Measurements from ENCODE around the gene OGFR. TPM values are rescaled to one million over a fixed set of nuclear protein-coding genes. Genes with fewer than 3 reads are reported as not detected.

The OGFR gene
- total RNA-seq, 8 experiments from 2014 or later = 18.2 to 44.0 (median 27.2) TPM

DNA sequence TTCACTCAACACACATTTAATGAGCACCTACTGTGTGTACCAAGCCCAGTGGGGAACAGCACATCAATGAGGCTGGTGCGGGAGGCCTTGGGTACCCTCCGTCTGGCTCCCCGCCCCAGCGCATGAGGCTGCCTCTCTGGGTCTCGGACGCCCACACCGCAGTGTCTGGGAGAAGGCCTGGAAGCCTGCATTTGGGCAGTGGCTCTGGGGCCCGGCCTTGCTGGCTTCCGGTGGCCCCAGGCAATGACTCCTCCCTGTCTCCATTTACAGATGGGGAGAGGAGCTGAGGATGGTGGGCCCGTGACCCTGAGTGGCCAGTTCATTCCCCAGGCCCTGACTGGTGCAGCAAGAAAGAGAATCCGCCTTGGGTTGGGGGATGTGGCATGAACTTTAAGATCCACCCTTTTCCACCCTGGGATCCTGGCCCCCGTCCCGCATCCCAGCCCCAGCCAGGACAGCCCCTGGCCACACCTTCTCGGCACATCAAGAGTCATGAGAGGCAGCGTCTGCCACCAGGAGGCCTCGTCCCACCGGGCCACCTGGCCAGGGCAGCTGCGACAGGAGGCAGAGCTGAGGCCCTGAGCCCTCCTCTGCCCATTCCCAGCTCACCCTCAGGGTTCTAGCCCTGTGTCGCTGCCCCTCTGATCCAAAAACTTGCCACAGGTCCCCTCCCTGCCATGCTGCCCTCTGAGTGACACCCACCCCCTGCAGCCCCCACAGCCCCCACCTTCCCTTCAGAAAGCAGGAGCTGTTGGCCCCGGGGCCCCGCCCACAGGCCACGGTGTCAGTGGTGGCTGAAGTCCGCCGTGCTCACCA, 25.8 kb upstream of the OGFR start:
- ATAC-seq (replicated peaks in 6 of 8) = peak in 2 of 8 experiments; percentile 17 to 46
- 73 to 100% methylated on average over 1 to 5 of the region's 24 CpGs; no CpG with 5 or more reads in 8 of the 10 experiments for WGBS, 10 experiments

DNA sequence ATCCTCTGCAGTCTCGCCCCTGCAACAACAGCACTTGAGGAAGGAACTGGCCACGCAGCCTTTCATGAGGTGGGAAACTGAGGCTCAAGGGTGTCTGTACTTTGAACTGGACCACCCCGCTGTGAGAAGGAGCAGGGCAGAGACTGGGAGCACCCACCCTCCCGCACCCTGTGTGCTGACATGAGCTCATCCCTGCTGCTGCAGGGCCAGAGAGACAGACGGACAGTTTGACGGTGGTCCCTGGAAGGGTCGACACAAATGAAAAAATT, 25.3 kb upstream of the OGFR start:
- Histone ChIP-seq H3K27ac (no peak overlapping the region), H3K4me1 (replicated peaks in 1 of 2) (peaks cover 33 to 57% of the 10 kb centered on the region in 2 donors), H3K4me3 (no peak overlapping the region)
- WGBS, 10 experiments = 47 to 100% (median 86%) methylated on average over 1 to 4 of the region's 7 CpGs; no CpG with 5 or more reads in 3 of the 10 experiments
- no peak for ATAC-seq (replicated peaks in 6 of 8)
- in situ Hi-C loops (cut with MboI; ENCODE audit: low pct_unique_long_range_greater_than_20kb in 2 of 9, low sequenced_read_pairs in 9 of 9, unreplicated experiment in 9 of 9) = loop anchor here in 5 of 9 experiments (25.0 kb wide), 2 partner anchors 92 to 117 kb away; no protein-coding TSS in a partner anchor

More for the DNA sequence above, 25.8 kb upstream of the OGFR start:
- in situ Hi-C loops (cut with MboI; ENCODE audit: low pct_unique_long_range_greater_than_20kb in 2 of 9, low sequenced_read_pairs in 9 of 9, unreplicated experiment in 9 of 9) = loop anchor here in 5 of 9 experiments (25.0 kb wide), 2 partner anchors 92 to 117 kb away; no protein-coding TSS in a partner anchor
- H3K4me3 ChIP-seq = no peak overlapping the region
- H3K27ac ChIP-seq = no peak overlapping the region
- peaks cover 39 to 63% of the 10 kb centered on the region in 2 donors for H3K4me1 ChIP-seq (replicated peaks in 1 of 2)

DNA sequence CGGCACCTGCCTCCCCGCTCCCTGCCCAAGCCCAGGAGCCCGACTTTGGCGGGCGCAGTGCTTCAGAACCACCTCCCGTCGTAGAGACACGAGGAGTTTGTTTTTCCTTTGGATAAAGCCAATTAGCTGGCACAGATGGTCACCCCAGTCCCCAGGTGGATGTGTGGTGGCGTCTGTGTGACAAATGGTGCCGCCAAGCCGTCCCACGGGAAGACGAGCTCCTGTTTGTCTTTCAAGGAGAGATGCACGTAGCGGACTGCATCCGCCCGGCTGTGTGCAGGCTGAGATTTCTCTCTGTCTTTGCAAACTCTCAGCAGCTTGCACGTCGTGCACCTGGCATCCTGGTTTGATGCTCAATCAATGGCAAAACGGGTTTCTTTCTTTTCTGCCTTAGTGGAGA, 24.4 kb upstream of the OGFR start:
- in situ Hi-C loops (cut with MboI; ENCODE audit: low pct_unique_long_range_greater_than_20kb in 2 of 9, low sequenced_read_pairs in 9 of 9, unreplicated experiment in 9 of 9) = loop anchor here in 6 of 9 experiments (10.0 to 25.0 kb wide), 3 partner anchors 93 to 118 kb away; no protein-coding TSS in a partner anchor
- Histone ChIP-seq H3K27ac (peak overlapping the region in 1 of 2 donors; percentile 35), H3K4me3 (no peak overlapping the region), H3K4me1 (replicated peaks in 1 of 2) (peaks cover 25 to 49% of the 10 kb centered on the region in 2 donors)
- ATAC-seq (replicated peaks in 6 of 8) = peak in 5 of 8 experiments; percentile 37 to 55 (median 52)
- WGBS, 10 experiments = 8 to 100% (median 39%) methylated on average over 1 to 14 of the region's 20 CpGs; no CpG with 5 or more reads in 3 of the 10 experiments

DNA sequence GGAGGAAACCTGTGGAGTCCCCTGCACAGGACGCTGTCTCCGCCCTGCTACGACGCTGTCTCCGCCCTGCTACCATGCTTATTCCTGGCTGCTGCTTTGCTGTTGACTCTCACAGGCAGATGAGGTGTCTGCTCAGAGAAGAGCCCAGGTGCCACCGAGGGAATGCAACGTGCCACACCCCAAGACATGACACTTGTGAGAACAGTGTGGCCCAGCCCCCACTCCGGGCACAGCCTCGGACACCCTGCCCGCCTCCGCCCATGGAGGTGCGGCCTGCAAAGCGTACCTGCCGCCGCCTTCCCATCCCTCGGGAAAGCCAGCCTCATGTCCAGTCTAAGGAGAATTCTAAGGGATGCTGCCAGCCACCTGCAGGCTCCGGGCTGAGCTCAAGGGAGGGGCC, 23.9 kb upstream of the OGFR start:
- peak in 5 of 8 experiments; percentile 2 to 27 (median 15) for ATAC-seq (replicated peaks in 6 of 8)
- in situ Hi-C loops (cut with MboI; ENCODE audit: low pct_unique_long_range_greater_than_20kb in 2 of 9, low sequenced_read_pairs in 9 of 9, unreplicated experiment in 9 of 9) = loop anchor here in 6 of 9 experiments (10.0 to 25.0 kb wide), 3 partner anchors 93 to 118 kb away; no protein-coding TSS in a partner anchor
- peaks cover 26 to 48% of the 10 kb centered on the region in 2 donors for H3K4me1 ChIP-seq (replicated peaks in 1 of 2)
- H3K4me3 ChIP-seq = no peak overlapping the region
- 55 to 100% (median 93%) methylated on average over 2 to 8 of the region's 17 CpGs; no CpG with 5 or more reads in 6 of the 10 experiments for WGBS, 10 experiments
- H3K27ac ChIP-seq = peak overlapping the region in 1 of 2 donors; percentile 35

DNA sequence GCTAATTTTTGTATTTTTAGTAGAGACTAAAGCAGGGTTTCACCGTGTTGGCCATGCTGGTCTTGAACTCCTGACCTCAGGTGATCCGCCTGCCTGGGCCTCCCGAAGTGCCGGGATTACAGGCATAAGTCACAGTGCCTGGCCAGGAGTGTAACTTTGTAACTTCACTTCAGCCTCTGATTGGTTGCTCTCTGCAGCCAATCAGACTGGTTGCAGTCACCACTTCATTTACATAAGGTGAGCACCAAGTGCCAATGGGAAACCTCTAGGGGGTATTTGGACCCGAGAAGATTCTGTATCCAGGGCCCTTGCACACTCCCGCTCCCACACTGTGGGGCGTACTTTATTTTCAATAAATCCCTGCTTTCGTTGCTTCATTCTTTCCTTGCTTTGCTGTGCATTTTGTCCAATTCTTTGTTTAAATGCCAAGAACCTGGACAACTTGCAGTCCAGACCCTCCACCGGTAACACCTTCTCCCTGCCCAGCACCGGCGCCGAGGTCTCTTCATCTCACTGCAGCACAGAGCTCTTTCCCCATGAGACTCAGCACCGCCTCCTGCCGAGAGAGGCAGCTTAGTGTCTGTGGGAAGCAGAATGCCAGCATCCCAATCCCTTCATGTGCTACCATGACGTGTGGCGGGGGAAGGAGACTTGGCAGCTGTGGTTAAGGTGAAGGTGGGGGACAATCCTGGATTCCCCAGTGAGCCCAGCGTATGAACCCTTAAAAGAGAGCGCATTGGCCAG, 22.3 kb upstream of the OGFR start:
- ATAC-seq (replicated peaks in 6 of 8) = no peak
- Histone ChIP-seq H3K4me1 (replicated peaks in 1 of 2) (peaks cover 36 to 50% of the 10 kb centered on the region in 2 donors), H3K4me3 (no peak overlapping the region), H3K27ac (peak overlapping the region in 1 of 2 donors; percentile 56)
- WGBS, 10 experiments = 69 to 100% (median 85%) methylated on average over 1 to 11 of the region's 18 CpGs
- in situ Hi-C loops (cut with MboI; ENCODE audit: low pct_unique_long_range_greater_than_20kb in 2 of 9, low sequenced_read_pairs in 9 of 9, unreplicated experiment in 9 of 9) = loop anchor here in 6 of 9 experiments (10.0 to 25.0 kb wide), 3 partner anchors 95 to 120 kb away; no protein-coding TSS in a partner anchor

DNA sequence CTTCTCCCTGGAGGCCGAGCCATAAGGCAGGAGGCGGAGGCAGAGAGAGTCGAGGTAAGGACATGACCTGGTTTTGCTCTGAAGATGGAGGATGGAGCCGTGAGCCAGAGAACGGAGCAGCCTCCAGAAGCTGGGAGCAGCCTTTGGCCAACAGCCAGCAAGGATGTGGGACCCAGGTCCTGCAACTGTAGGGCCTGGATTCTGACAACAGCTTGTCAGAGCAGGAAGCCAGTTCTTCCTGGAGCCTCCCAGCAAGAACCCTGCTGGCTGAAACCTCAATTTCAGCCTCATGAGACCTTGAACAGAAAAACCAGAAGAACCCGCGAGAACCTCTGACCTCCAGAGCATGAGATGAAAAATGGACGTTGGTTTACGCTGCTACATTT, 21.7 kb upstream of the OGFR start:
- Histone ChIP-seq H3K4me1 (replicated peaks in 1 of 2) (peaks cover 36 to 50% of the 10 kb centered on the region in 2 donors), H3K27ac (peak overlapping the region in 1 of 2 donors; percentile 56), H3K4me3 (no peak overlapping the region)
- in situ Hi-C loops (cut with MboI; ENCODE audit: low pct_unique_long_range_greater_than_20kb in 2 of 9, low sequenced_read_pairs in 9 of 9, unreplicated experiment in 9 of 9) = loop anchor here in 6 of 9 experiments (10.0 to 25.0 kb wide), 3 partner anchors 96 to 121 kb away; no protein-coding TSS in a partner anchor
- WGBS, 10 experiments = 50 to 100% (median 84%) methylated on average over 1 to 6 of the region's 9 CpGs
- no peak for ATAC-seq (replicated peaks in 6 of 8)

DNA sequence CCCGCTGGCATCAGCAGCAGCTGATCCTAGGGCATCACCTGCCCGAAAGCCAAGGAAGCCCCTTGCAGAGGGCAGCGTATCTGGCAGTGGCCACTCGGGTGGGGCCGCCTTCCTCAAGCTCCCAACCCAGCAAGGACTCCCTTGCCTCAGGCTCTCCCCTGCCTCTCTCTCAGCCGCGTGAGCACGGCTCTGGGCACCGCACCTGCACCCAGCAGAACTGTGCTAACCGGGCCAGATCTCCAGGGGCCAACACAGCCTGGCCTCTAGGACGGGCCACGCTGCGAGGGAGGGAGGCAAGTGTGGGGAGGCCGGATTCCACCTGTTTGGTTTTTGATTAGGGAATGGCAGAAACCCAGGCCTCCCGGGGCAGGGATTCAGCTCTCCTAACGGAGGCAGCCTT, 20.1 kb upstream of the OGFR start:
- in situ Hi-C loops (cut with MboI; ENCODE audit: low pct_unique_long_range_greater_than_20kb in 2 of 9, low sequenced_read_pairs in 9 of 9, unreplicated experiment in 9 of 9) = loop anchor here in 6 of 9 experiments (10.0 to 25.0 kb wide), 3 partner anchors 97 to 122 kb away; no protein-coding TSS in a partner anchor
- peak in 2 of 8 experiments; percentile 26 to 27 for ATAC-seq (replicated peaks in 6 of 8)
- H3K4me1 ChIP-seq (replicated peaks in 1 of 2) = peaks cover 43 to 45% of the 10 kb centered on the region in 2 donors
- 72 to 100% (median 91%) methylated on average over 1 to 5 of the region's 16 CpGs; no CpG with 5 or more reads in 4 of the 10 experiments for WGBS, 10 experiments
- no peak overlapping the region for H3K4me3 ChIP-seq
- no peak overlapping the region for H3K27ac ChIP-seq

DNA sequence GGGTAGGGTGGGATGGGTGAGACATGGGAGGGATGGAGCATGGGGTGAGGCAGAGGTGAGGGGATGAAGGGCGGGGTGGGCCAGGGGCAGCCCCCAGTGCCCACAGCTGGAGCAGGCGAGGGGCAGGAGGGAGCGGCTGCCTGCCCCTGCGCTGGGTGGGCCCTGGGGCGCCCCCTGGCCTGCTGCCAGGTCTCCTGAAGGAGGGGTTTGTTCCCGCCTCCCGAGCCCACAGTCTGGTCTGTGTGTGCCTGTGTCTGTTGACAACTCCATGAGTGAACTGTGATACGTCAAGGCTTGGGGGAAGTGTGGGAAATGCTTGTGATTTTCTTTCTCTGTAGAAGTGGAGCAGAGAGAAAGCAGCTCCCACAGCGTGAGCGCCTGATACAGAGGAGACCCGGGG, 19.2 kb upstream of the OGFR start:
- Histone ChIP-seq H3K4me3 (no peak overlapping the region), H3K27ac (peak overlapping the region in 1 of 2 donors; percentile 68), H3K4me1 (replicated peaks in 1 of 2) (peaks cover 36 to 38% of the 10 kb centered on the region in 2 donors)
- in situ Hi-C loops (cut with MboI; ENCODE audit: low pct_unique_long_range_greater_than_20kb in 2 of 9, low sequenced_read_pairs in 9 of 9, unreplicated experiment in 9 of 9) = loop anchor here in 6 of 9 experiments (10.0 to 25.0 kb wide), 3 partner anchors 98 to 123 kb away; no protein-coding TSS in a partner anchor
- no CpG with 5 or more reads among the region's 11 CpGs for WGBS, 10 experiments
- peak in 5 of 8 experiments; percentile 13 to 55 (median 40) for ATAC-seq (replicated peaks in 6 of 8)

DNA sequence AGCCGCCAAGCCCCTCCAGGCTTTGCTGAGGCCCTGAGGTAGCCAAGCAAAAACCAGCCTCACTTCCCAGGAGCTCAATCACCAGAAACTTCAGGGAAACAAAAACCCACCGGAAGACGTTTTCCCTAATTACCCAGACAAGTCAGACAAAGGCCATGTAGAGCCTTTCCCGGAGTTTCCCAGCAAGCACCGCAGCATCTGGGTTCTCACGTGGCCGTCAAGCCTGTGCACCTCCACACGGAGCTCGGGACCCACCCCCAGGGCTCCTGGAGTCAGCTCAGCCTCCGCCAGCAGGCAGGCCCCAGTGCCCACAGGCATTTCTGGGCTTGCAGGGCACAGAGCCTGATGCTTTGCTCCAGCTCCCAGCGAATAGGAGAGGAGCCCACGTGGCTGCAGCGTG, 18.5 kb upstream of the OGFR start:
- WGBS, 10 experiments = 40 to 100% (median 45%) methylated on average over 1 to 9 of the region's 13 CpGs; no CpG with 5 or more reads in 5 of the 10 experiments
- in situ Hi-C loops (cut with MboI; ENCODE audit: low pct_unique_long_range_greater_than_20kb in 2 of 9, low sequenced_read_pairs in 9 of 9, unreplicated experiment in 9 of 9) = loop anchor here in 6 of 9 experiments (10.0 to 25.0 kb wide), 3 partner anchors 99 to 124 kb away; no protein-coding TSS in a partner anchor

DNA sequence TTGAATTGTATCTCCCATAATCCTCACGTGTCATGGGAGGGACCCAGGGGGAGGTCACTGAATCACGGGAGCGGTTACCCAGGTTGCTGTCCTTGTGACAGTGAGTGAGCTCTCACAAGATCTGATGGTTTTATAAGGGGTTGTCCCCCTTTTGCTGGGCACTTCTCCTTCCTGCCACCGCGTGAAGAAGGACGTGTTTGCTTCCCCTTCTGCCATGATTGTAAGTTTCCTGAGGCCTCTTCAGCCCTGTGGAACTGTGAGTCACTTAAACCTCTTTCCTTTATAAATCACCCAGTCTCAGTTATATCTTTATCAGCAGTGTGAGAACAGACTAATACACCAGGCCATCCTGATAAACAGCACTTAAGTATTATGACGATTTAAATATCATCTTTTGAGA, 17.3 kb upstream of the OGFR start:
- Histone ChIP-seq H3K4me3 (no peak overlapping the region), H3K27ac (no peak overlapping the region), H3K4me1 (replicated peaks in 1 of 2) (peaks cover 31 to 34% of the 10 kb centered on the region in 2 donors)
- ATAC-seq (replicated peaks in 6 of 8) = no peak
- 50 to 100% (median 80%) methylated on average over 1 to 4 of the region's 7 CpGs; no CpG with 5 or more reads in 4 of the 10 experiments for WGBS, 10 experiments
- in situ Hi-C loops (cut with MboI; ENCODE audit: low pct_unique_long_range_greater_than_20kb in 2 of 9, low sequenced_read_pairs in 9 of 9, unreplicated experiment in 9 of 9) = loop anchor here in 6 of 9 experiments (10.0 to 25.0 kb wide), 3 partner anchors 100 to 125 kb away; no protein-coding TSS in a partner anchor

More for the DNA sequence above, 18.5 kb upstream of the OGFR start:
- peaks cover 30 to 33% of the 10 kb centered on the region in 2 donors for H3K4me1 ChIP-seq (replicated peaks in 1 of 2)
- peak in 5 of 8 experiments; percentile 79 to 90 (median 89) for ATAC-seq (replicated peaks in 6 of 8)
- peak overlapping the region in 1 of 2 donors; percentile 68 for H3K27ac ChIP-seq
- H3K4me3 ChIP-seq = no peak overlapping the region

DNA sequence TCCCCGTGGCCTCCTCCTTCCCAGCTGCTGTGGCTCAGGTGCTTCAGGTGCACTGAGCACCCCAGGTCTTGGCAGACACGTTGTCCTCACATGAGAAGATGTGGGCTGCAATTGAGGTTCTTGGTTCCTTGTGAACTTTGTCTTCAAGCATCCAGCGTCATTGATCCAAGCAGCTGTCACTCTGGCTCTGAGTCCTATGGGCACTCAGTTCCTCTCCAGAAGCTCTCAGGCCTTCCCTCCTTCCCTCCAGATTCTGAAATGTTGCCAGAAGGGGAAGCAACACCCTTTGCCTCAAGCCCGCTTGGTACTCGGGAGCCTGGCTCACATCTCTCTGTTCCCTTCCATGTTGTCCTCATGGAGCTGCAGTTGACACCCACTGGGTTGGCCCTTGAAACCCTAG, 16.8 kb upstream of the OGFR start:
- Histone ChIP-seq H3K4me3 (no peak overlapping the region), H3K27ac (no peak overlapping the region), H3K4me1 (replicated peaks in 1 of 2) (peaks cover 26 to 29% of the 10 kb centered on the region in 2 donors)
- 64 to 100% (median 90%) methylated on average over 1 to 3 of the region's 5 CpGs; no CpG with 5 or more reads in 4 of the 10 experiments for WGBS, 10 experiments
- in situ Hi-C loops (cut with MboI; ENCODE audit: low pct_unique_long_range_greater_than_20kb in 2 of 9, low sequenced_read_pairs in 9 of 9, unreplicated experiment in 9 of 9) = loop anchor here in 6 of 9 experiments (10.0 to 25.0 kb wide), 3 partner anchors 101 to 126 kb away; no protein-coding TSS in a partner anchor
- ATAC-seq (replicated peaks in 6 of 8) = no peak

DNA sequence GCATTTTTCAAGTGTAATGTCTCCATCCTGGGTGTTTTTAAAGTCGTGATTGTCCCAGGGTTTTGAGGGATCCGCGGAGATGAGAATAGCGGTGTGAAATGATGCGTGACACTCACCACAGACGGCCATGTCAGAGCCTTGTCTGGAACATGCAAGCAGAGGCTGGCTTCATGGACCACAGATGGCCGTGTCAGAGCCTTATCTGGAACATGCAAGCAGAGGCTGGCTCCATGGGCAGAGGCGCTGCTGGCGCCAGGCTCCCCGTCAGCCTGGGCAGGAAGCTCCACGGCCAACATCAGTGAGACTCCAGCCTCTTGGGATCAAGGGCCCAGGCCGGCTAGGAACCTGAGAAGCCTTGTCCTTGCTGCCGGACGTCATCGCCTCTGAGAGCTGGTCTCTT, 16.0 kb upstream of the OGFR start:
- WGBS, 10 experiments = 63 to 88% (median 76%) methylated on average over 3 to 14 of the region's 15 CpGs; no CpG with 5 or more reads in 3 of the 10 experiments
- in situ Hi-C loops (cut with MboI; ENCODE audit: low pct_unique_long_range_greater_than_20kb in 2 of 9, low sequenced_read_pairs in 9 of 9, unreplicated experiment in 9 of 9) = loop anchor here in 6 of 9 experiments (10.0 to 25.0 kb wide), 3 partner anchors 101 to 126 kb away; no protein-coding TSS in a partner anchor
- no peak overlapping the region for H3K4me3 ChIP-seq
- H3K27ac ChIP-seq = no peak overlapping the region
- ATAC-seq (replicated peaks in 6 of 8) = no peak
- peaks cover 20 to 23% of the 10 kb centered on the region in 2 donors for H3K4me1 ChIP-seq (replicated peaks in 1 of 2)

All from motor neuron (in vitro differentiated cells).